NCI-H2029 (cell line): ENCODE data around the gene CXCL16.

ENCODE experiments used
- DNase-seq: peaks from one replicate; lab custom pipeline; 2025; lab: John Stamatoyannopoulos, UW

CXCL16 gene

DNA sequence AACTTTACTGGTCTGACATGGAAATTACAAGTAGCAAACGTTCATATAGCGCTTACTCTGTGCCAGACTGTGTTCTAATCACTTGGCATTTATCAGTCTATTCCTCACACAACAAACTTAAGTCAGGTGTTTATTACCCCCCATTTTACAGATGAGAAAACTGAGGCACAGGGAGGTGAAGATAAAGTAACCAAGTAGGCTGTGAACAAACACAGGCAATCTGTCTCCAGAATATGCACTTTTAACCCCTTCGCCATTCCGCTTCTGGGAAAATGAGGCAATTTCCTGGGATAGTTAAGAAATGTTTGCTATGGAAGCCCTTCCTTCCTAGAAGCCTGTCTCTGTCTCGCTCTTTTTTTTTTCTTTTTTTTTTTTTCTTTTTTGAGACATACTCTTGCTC, 12.2 kb upstream of the CXCL16 start:
- DNase-seq, result no peak

DNA sequence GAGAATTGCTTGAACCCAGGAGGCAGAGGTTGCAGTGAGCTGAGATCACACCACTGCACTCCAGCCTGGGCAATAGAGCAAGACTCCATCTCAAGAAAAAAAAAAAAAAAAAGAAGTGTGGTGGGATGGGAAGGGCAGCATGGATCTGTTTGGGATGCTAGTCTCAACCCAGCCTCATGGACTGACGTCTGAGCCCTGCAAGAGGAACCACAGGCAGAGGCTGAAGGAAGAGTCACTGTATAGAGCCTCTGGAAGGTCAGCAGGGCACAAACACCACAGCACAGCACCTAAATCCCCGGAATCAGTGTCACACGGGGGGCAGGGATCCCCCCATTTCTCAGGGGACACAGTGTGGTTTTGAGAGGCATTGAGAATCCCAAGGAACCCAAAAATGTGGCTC, 10.9 kb upstream of the CXCL16 start:
- no peak for DNase-seq

DNA sequence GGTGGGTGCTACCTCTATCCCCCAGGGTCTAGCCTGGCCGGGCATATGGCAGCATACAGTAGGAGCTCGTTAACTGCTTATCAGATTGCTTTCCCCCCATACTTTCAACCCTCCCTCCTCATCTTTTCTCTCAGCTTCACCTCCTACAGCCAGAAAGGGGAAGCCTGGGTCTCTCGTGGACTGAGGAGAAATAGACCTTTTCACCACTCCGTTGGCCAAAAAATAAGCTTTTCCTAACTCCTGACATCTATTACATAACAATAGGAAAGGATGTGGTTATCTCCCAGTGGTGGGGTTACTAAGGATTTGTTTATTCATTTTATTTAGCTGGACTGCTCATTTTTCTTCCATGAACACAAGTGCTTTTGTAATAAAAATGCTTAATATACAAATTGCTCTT, 9.0 kb upstream of the CXCL16 start:
- no peak for DNase-seq

GRCh38 chr17:4747847-4748246, 8.1 kb upstream of the CXCL16 start:
- no peak for DNase-seq

- no peak for DNase-seq
Measured at GRCh38 chr17:4744999-4745969, 5.6 kb upstream of the CXCL16 start.

DNA sequence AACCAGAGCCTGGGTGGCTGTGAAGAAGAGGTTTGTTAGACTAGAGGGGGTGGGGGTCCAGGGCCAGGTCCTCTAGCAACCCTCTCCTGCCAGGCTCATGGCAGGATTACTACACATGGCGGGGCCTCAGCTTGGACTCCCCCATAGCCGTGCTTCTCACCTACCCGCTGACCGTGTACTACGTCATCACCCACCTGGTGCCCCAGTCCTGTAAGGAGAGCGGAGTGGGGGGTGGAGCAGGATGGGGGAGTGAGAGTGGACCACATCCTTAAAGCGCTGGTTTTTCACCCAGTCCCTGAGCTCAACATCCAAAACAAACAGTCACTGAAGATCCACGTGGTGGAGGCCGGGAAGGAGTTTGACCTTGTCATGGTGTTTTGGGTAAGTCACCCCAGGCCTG, 4.2 kb upstream of the CXCL16 start:
- DNase-seq, result no peak

DNA sequence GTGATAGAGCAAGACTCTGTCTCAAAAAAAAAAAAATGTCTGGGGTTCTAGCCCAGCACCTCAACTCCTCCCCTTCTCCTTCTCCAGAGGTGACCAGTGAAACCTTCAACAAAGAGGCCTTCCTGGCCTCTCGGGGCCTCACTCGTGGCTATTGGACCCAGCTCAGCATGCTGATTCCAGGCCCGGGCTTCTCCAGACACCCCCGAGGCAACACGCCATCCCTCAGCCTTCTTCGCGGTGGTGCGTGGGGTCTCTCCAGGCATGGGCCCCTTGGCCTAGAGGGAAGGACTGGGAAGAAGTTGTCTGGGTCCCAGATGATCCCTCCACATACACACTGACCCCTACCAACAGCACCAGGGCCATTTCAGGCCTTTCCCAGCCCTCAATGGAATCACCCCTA, 3.5 kb upstream of the CXCL16 start:
- no peak for DNase-seq

DNA sequence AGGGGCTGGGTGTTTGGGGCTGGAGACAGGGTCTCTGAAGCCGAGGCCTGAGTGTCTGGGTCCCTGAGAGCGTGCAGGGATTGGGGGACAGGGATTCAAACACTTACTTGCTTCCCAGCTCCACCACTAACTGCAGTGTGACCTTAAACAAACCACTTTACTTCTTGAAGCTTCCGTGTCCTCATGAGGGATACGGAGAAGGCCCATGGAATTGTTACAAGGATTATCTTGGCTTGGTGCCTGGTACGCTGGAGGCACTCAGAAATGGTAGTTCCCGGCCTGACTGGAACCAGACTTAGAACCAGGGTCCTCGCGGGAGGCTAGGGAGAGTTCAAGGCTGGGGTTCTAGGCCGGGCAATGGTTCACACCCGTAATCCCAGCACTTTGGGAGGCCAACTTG, 2.9 kb upstream of the CXCL16 start:
- peak; percentile 18 for DNase-seq

- DNase-seq, result no peak
Measured at GRCh38 chr17:4742133-4742532, 2.4 kb upstream of the CXCL16 start.

DNA sequence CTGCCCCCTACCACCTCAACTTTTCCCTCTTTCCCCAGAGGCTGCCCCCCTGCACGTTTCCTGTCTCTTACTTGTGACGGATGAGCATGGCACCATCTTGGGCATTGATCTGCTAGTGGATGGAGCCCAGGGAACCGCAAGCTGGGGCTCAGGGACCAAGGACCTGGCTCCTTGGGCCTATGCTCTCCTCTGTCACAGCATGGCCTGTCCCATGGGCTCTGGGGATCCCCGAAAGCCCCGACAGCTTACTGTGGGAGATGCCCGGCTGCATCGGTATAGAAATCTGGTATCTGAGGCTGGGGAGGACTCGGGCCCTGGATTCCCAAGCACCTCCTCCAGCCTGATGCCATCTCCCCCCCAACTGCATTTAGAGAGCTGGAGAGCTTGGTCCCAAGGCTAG, 1.8 kb upstream of the CXCL16 start:
- DNase-seq, result no peak

DNA sequence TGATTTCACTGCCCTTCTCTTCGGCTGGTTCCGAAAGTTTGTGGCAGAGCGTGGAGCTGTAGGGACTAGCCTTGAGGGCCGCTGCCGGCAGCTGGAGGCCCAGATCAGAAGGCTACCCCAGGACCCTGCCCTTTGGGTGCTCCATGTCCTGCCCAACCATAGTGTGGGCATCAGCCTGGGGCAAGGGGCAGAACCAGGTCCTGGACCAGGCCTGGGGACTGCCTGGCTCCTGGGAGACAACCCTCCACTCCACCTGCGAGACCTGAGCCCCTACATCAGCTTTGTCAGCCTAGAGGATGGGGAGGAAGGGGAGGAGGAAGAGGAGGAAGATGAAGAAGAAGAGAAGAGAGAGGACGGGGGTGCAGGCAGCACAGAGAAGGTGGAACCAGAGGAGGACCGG, 856 bp upstream of the CXCL16 start:
- no peak for DNase-seq

DNA sequence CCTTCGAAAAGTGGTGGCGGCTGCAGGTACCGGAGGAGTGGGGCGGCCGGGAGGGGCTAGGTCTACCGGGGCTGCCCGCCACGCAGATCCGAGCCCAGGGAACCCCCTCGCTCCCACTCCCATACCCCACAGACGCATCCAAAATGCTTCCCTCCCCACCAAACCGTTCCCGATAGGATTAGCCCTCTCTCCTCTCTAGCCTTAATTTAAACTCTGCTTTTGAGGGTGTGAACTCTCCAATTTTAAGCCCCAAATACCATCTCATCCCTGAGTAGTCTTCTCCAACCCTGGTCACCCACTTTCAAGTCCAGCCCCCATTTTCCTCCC, 260 bp upstream of the CXCL16 start:
- no peak for DNase-seq

GRCh38 chr17:4738136-4739121, 1.3 kb downstream of the CXCL16 start:
- DNase-seq, result no peak

DNA sequence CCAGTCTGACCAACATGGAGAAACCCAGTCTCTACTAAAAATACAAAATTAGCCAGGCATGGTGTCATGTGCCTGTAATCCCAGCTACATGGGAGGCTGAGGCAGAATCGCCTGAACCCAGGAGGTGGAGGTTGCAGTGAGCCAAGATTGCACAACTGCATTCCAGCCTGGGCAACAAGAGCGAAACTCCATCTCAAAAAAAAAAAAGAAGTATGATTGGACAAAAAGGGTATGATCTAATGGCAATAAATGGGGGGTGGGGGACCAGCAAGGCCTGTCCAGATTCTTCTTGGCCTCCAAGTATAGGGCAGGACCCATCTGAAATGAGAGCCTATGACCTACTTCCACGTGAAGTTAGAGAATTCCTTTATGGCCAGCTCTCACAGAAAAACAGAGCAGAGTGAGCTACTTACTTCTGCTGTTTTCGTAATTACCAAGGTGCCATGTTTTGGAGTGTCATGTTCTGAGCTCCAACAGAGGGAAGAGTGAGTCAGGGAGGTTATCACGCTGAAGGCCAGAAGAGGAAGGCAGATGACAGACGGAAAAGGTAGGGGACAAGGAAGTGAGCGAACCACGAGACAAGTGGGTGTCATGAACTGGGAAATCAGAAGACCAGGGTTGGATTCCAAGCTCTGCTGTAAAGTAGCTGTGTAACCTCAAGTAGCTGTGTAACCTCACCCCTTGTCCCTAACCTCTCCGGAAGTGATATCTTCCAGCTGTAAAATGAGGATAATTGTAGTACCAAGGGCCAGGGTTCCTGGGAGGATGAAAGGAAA, 3.7 kb downstream of the CXCL16 start:
- no peak for DNase-seq

GRCh38 chr17:4734857-4735475, 4.8 kb downstream of the CXCL16 start:
- no peak for DNase-seq

GRCh38 chr17:4733073-4733531, 6.6 kb downstream of the CXCL16 start:
- DNase-seq, result no peak

- no peak for DNase-seq
Measured at GRCh38 chr17:4728124-4728523, 11.6 kb downstream of the CXCL16 start.

DNA sequence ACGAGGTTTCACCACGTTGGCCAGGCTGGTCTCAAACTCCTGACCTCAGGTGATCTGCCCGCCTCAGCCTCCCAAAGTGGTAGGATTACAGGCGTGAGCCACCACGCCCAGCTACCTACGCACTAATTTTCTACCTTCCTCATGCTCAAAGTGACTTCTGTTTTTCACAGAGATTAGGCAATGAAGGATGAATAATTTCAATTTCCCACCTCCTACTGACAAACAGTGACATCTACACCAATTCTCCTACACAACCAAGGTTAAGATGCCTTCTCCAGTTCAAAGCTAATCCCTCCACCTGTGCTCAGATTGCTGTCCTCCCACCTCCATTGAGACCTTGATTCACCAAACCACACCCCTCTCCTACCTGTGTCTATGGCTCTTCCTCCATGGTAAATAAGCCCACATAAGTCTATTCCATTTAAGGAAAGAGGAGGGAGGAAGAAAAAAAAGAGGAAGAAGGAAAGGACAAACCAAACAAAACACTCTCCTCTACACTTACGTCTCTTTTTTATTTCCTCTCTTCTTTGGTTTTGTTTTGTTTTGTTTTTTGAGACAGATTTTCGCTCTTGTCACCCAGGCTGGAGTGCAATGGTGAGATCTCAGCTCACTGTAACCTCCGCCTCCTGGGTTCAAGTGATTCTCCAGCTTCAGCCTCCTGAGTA, 13.9 kb downstream of the CXCL16 start:
- DNase-seq, result no peak

GRCh38 chr17:4724650-4725049, 15.1 kb downstream of the CXCL16 start:
- no peak for DNase-seq

- no peak for DNase-seq
Measured at GRCh38 chr17:4722678-4723240, 17.0 kb downstream of the CXCL16 start.
